Mesenchymal stem cell (in vitro differentiated cells and primary cell): ENCODE results near the gene ANXA7.

Experiments used
- DNase-seq: peaks from one replicate; pipeline ENCODE4 v3.0.0-alpha.2; 2013
- H2AFZ ChIP-seq: one replicate; pipeline ENCODE4 v1.6.1; 2013; ENCODE audit warnings: low read depth, mild to moderate bottlenecking, control low read depth, inconsistent platforms, low read length, moderate library complexity
- H2AK5ac ChIP-seq: 2 replicates; pipeline ENCODE4 v1.6.1; 2013; ENCODE audit warnings: low read length, moderate library complexity, mild to moderate bottlenecking, inconsistent platforms; ENCODE audit not compliant: severe bottlenecking
- H2BK120ac ChIP-seq: one replicate; pipeline ENCODE4 v1.6.1; 2013; ENCODE audit warnings: low read depth, mild to moderate bottlenecking, inconsistent platforms, low read length, moderate library complexity
- H2BK12ac ChIP-seq, 2 experiments: one replicate each; pipeline ENCODE4 v1.6.1; 2013; ENCODE audit warnings: inconsistent platforms in 2 of 2, low read length in 2 of 2, mild to moderate bottlenecking in 2 of 2, moderate library complexity in 2 of 2, control low read depth in 1 of 2
- H2BK15ac ChIP-seq: one replicate; pipeline ENCODE4 v1.6.1; 2013; ENCODE audit warnings: mild to moderate bottlenecking, low read depth, inconsistent platforms; ENCODE audit not compliant: poor library complexity, severe bottlenecking
- H2BK5ac ChIP-seq: 2 replicates; pipeline ENCODE4 v1.6.1; 2013; ENCODE audit warnings: low read depth, mild to moderate bottlenecking, low read length, control low read depth, inconsistent platforms; ENCODE audit not compliant: poor library complexity, severe bottlenecking
- H3K14ac ChIP-seq, 2 experiments: one replicate each; pipeline ENCODE4 v1.6.1; 2013; ENCODE audit warnings: inconsistent platforms in 2 of 2, low read length in 2 of 2, control low read depth in 1 of 2, mild to moderate bottlenecking in 1 of 2, moderate library complexity in 1 of 2
- H3K18ac ChIP-seq, 2 experiments: one replicate each; pipeline ENCODE4 v1.6.1; 2013; ENCODE audit warnings: inconsistent platforms in 2 of 2, low read length in 2 of 2, control low read depth in 1 of 2, low read depth in 1 of 2, mild to moderate bottlenecking in 1 of 2
- H3K23ac ChIP-seq, 2 experiments: one replicate each; pipeline ENCODE4 v1.6.1; 2013; ENCODE audit warnings: inconsistent platforms in 2 of 2, low read length in 2 of 2, mild to moderate bottlenecking in 2 of 2, moderate library complexity in 2 of 2, control low read depth in 1 of 2
- H3K27ac ChIP-seq: 2 replicates; pipeline ENCODE4 v1.5.1; 2013; ENCODE audit warnings: mild to moderate bottlenecking, moderate library complexity, low read length, control low read depth, inconsistent platforms; ENCODE audit not compliant: poor library complexity, severe bottlenecking
- H3K27me3 ChIP-seq, 2 experiments: 2 replicates each; pipeline versions ENCODE4 v1.6.1 to v1.7.0; 2013; ENCODE audit warnings: low read length in 2 of 2, mild to moderate bottlenecking in 2 of 2, moderate library complexity in 2 of 2, control low read depth in 1 of 2, inconsistent platforms in 1 of 2; ENCODE audit not compliant: control insufficient read depth in 1 of 2, insufficient read depth in 1 of 2
- H3K36me3 ChIP-seq, 2 experiments: 2 replicates each; pipeline versions ENCODE4 v1.6.1 to v1.7.0; 2013; ENCODE audit warnings: low read length in 2 of 2, control low read depth in 1 of 2, inconsistent platforms in 1 of 2, low read depth in 1 of 2, mild to moderate bottlenecking in 1 of 2; ENCODE audit not compliant: insufficient read depth in 2 of 2, control insufficient read depth in 1 of 2
- H3K4ac ChIP-seq, 2 experiments: one replicate each; pipeline ENCODE4 v1.6.1; 2013; ENCODE audit warnings: inconsistent platforms in 2 of 2, low read length in 2 of 2, mild to moderate bottlenecking in 2 of 2, moderate library complexity in 2 of 2, control low read depth in 1 of 2, low read depth in 1 of 2
- H3K4me1 ChIP-seq: 2 replicates; pipeline ENCODE4 v1.6.1; 2013; ENCODE audit warnings: low read depth, low read length, control low read depth; ENCODE audit not compliant: control insufficient read depth, insufficient read depth
- H3K4me2 ChIP-seq: 2 replicates; pipeline ENCODE4 v1.6.1; 2013; ENCODE audit warnings: low read length, mild to moderate bottlenecking, inconsistent platforms; ENCODE audit not compliant: poor library complexity, severe bottlenecking
- H3K4me3 ChIP-seq, 2 experiments: 2 replicates each; pipeline versions ENCODE4 v1.5.1 to v1.7.0; 2013; ENCODE audit warnings: low read length in 2 of 2, mild to moderate bottlenecking in 2 of 2, control low read depth in 1 of 2, low read depth in 1 of 2; ENCODE audit not compliant: insufficient read depth in 1 of 2
- H3K79me1 ChIP-seq: replicated peaks from 2 replicates; pipeline ENCODE4 v1.6.1; 2013; ENCODE audit warnings: mild to moderate bottlenecking, control low read depth, low read length, inconsistent platforms; ENCODE audit not compliant: poor library complexity, severe bottlenecking
- H3K9ac ChIP-seq: 2 replicates; pipeline ENCODE4 v1.7.0; 2013; ENCODE audit warnings: mild to moderate bottlenecking, low read length, moderate library complexity
- H3K9me3 ChIP-seq: 2 replicates; pipeline ENCODE4 v1.7.0; 2013; ENCODE audit warnings: mild to moderate bottlenecking, low read length; ENCODE audit not compliant: control insufficient read depth
- H4K8ac ChIP-seq: one replicate; pipeline ENCODE4 v1.6.1; 2013; ENCODE audit warnings: inconsistent platforms, mild to moderate bottlenecking, low read length, moderate library complexity
- H4K91ac ChIP-seq: one replicate; pipeline ENCODE4 v1.6.1; 2013; ENCODE audit warnings: mild to moderate bottlenecking, low read length, inconsistent platforms
- WGBS: methylation state at CpG from one replicate; pipeline ENCODE4 v1.1.7; 2013; ENCODE audit warnings: mixed read lengths; 5-methylcytosine and 5-hydroxymethylcytosine counted together

ANXA7 gene

GRCh38 chr10:73359492-73359891 is 54.4 kb downstream of the ANXA7 start:
- Histone ChIP-seq H3K18ac (no peak overlapping the region), H2BK120ac (no peak overlapping the region), H3K4me2 (no peak overlapping the region), H3K36me3 (peaks cover 6 to 18% of the 10 kb centered on the region in 2 experiments), H4K91ac (no peak overlapping the region), H2BK15ac (no peak overlapping the region), H3K4me1 (peaks cover 1% of the 10 kb centered on the region), H3K9ac (peak overlapping the region; percentile 96), H2BK12ac (no peak overlapping the region), H3K9me3 (no peaks in the 10 kb centered on the region), H2AK5ac (no peak overlapping the region), H3K79me1 (no peaks in the 10 kb centered on the region), H3K27me3 (peaks cover 0 to 4% of the 10 kb centered on the region in 2 experiments), H3K27ac (no peak overlapping the region), H2AFZ (peak overlapping the region; percentile 37), H3K14ac (no peak overlapping the region), H4K8ac (no peak overlapping the region), H3K4ac (no peak overlapping the region), H2BK5ac (no peak overlapping the region), H3K23ac (no peak overlapping the region), H3K4me3 (peak overlapping the region in 1 of 2 experiments; percentile 84)
- no peak for DNase-seq
- WGBS: 93% methylated on average over 8 of the region's 8 CpGs

- Histone ChIP-seq H3K4me2 (peak within 1 kb of the TSS; percentile 74), H3K36me3 (peaks cover 3 to 13% of the 10 kb centered on the region in 2 experiments), H2AK5ac (no peak within 1 kb of the TSS), H3K79me1 (no peaks in the 10 kb centered on the region), H2AFZ (peak within 1 kb of the TSS; percentile 98), H2BK120ac (no peak within 1 kb of the TSS), H3K4me3 (peak within 1 kb of the TSS; percentile 75 to 84), H3K18ac (peak within 1 kb of the TSS in 1 of 2 experiments; percentile 79), H3K27ac (no peak within 1 kb of the TSS), H3K4me1 (peaks cover 1% of the 10 kb centered on the region), H3K27me3 (peaks cover 0 to 5% of the 10 kb centered on the region in 2 experiments), H3K4ac (peak within 1 kb of the TSS in 1 of 2 experiments; percentile 86), H4K8ac (peak within 1 kb of the TSS; percentile 87), H3K14ac (peak within 1 kb of the TSS in 1 of 2 experiments; percentile 51), H4K91ac (no peak within 1 kb of the TSS), H2BK12ac (no peak within 1 kb of the TSS), H3K9me3 (no peaks in the 10 kb centered on the region), H3K23ac (peak within 1 kb of the TSS in 1 of 2 experiments; percentile 61), H3K9ac (peak within 1 kb of the TSS; percentile 96), H2BK15ac (no peak within 1 kb of the TSS), H2BK5ac (no peak within 1 kb of the TSS)
- WGBS: 5% methylated on average over 33 of the region's 45 CpGs
- DNase-seq: peak; percentile 94
Observed at GRCh38 chr10:73358331-73359279, 55.3 kb downstream of the ANXA7 start, which contains the start of gene CFAP70. Gene CFAP70, minus strand, starts transcription at chr10:73358864. Its CDS starts 4,068 bp downstream, at chr10:73354796.

- H3K18ac ChIP-seq: no peak overlapping the region
- H2BK5ac ChIP-seq: no peak overlapping the region
- H3K9ac ChIP-seq: peak overlapping the region; percentile 96
- H2BK12ac ChIP-seq: no peak overlapping the region
- H3K23ac ChIP-seq: no peak overlapping the region
- no peak overlapping the region for H2BK120ac ChIP-seq
- no peak overlapping the region for H4K91ac ChIP-seq
- peaks cover 0 to 5% of the 10 kb centered on the region in 2 experiments for H3K36me3 ChIP-seq
- H3K27me3 ChIP-seq: peaks cover 0 to 5% of the 10 kb centered on the region in 2 experiments
- peaks cover 1% of the 10 kb centered on the region for H3K4me1 ChIP-seq
- 54% methylated on average over 5 of the region's 5 CpGs for WGBS
- no peaks in the 10 kb centered on the region for H3K9me3 ChIP-seq
- peak overlapping the region; percentile 74 for H3K4me2 ChIP-seq
- H3K4ac ChIP-seq: no peak overlapping the region
- H4K8ac ChIP-seq: peak overlapping the region; percentile 87
- no peak for DNase-seq
- no peak overlapping the region for H2AK5ac ChIP-seq
- no peak overlapping the region for H3K27ac ChIP-seq
- no peak overlapping the region for H2BK15ac ChIP-seq
- H3K14ac ChIP-seq: no peak overlapping the region
- no peaks in the 10 kb centered on the region for H3K79me1 ChIP-seq
- H3K4me3 ChIP-seq: peak overlapping the region; percentile 75 to 84
- H2AFZ ChIP-seq: peak overlapping the region; percentile 98
Observed at GRCh38 chr10:73357821-73358220, 56.0 kb downstream of the ANXA7 start.

GRCh38 chr10:73357166-73357565 is 56.7 kb downstream of the ANXA7 start:
- no peak overlapping the region for H2AK5ac ChIP-seq
- WGBS: 62% methylated on average over 3 of the region's 4 CpGs
- H3K79me1 ChIP-seq: no peaks in the 10 kb centered on the region
- no peak overlapping the region for H3K27ac ChIP-seq
- no peak overlapping the region for H2AFZ ChIP-seq
- peak overlapping the region; percentile 96 for H3K9ac ChIP-seq
- H4K8ac ChIP-seq: no peak overlapping the region
- H3K27me3 ChIP-seq: peaks cover 0 to 5% of the 10 kb centered on the region in 2 experiments
- DNase-seq: no peak
- H2BK15ac ChIP-seq: no peak overlapping the region
- no peak overlapping the region for H3K18ac ChIP-seq
- no peak overlapping the region for H3K4me3 ChIP-seq
- peaks cover 1% of the 10 kb centered on the region for H3K4me1 ChIP-seq
- H3K4me2 ChIP-seq: no peak overlapping the region
- no peaks in the 10 kb centered on the region for H3K9me3 ChIP-seq
- no peak overlapping the region for H2BK120ac ChIP-seq
- no peaks in the 10 kb centered on the region for H3K36me3 ChIP-seq
- H3K14ac ChIP-seq: no peak overlapping the region
- H3K23ac ChIP-seq: no peak overlapping the region
- H4K91ac ChIP-seq: no peak overlapping the region
- no peak overlapping the region for H2BK5ac ChIP-seq
- H3K4ac ChIP-seq: no peak overlapping the region
- H2BK12ac ChIP-seq: no peak overlapping the region
